HEK293 (cell line): ENCODE measurements around the gene TTC32.

Source experiments
- CTCF ChIA-PET: fragments of 350-600 bp; formaldehyde crosslinking; extraction: SDS; loops from one replicate; lab custom pipeline; 2021; ENCODE audit warnings: antibody characterized with exemption; lab: Yijun Ruan, JAX
- POLR2A ChIA-PET: fragments of 300-600 bp; formaldehyde crosslinking; extraction: SDS; loops from one replicate; lab custom pipeline; 2020; ENCODE audit warnings: antibody characterized with exemption, inconsistent platforms; lab: Yijun Ruan, JAX
- H3K27ac ChIP-seq: fragments of 200-500 bp; sonication (Bioruptor generic); 2 replicates; pipeline ENCODE4 v1.5.1; 2014; ENCODE audit warnings: low read depth, low read length, control low read depth, inconsistent platforms; ENCODE audit errors: extremely low read depth
- H3K36me3 ChIP-seq, 2 experiments: fragments of 200-500 bp in 1 of 2; sonication (Bioruptor generic) in 1 of 2; 1 replicate in 1 of 2; 2 replicates in 1 of 2; pipeline ENCODE4 v1.5.1; 2014 to 2017; ENCODE audit warnings: inconsistent platforms in 2 of 2, low read length in 2 of 2; ENCODE audit not compliant: control insufficient read depth in 2 of 2, insufficient read depth in 1 of 2
- H3K4me1 ChIP-seq: fragments of 200-500 bp; sonication (Bioruptor generic); 2 replicates; pipeline ENCODE4 v1.5.1; 2014; ENCODE audit warnings: mild to moderate bottlenecking, low read length, inconsistent platforms; ENCODE audit not compliant: control insufficient read depth, insufficient read depth
- H3K4me3 ChIP-seq: 2 replicates; pipeline ENCODE4 v1.5.1; 2011; ENCODE audit warnings: low read depth, mild to moderate bottlenecking, control low read depth, low read length, moderate library complexity
- H3K9me3 ChIP-seq: fragments of 200-500 bp; sonication (Bioruptor generic); 2 replicates; pipeline ENCODE4 v1.5.1; 2014; ENCODE audit warnings: low read depth, low read length, inconsistent platforms; ENCODE audit not compliant: control insufficient read depth, insufficient read depth
- GFI1B ChIP-seq: fragments of 450-650 bp; formaldehyde crosslinking; IDR thresholded peaks from 2 replicates; pipeline ENCODE4 v1.5.1; 2016; ENCODE audit warnings: missing biosample characterization, missing genetic modification characterization
- RBAK ChIP-seq: fragments of 450-650 bp; formaldehyde crosslinking; IDR thresholded peaks from 2 replicates; pipeline ENCODE4 v1.5.1; 2016; ENCODE audit warnings: missing biosample characterization, missing genetic modification characterization
- SP3 ChIP-seq: fragments of 450-650 bp; formaldehyde crosslinking; IDR thresholded peaks from 2 replicates; pipeline ENCODE4 v1.5.1; 2016; ENCODE audit warnings: missing biosample characterization, missing genetic modification characterization
- ZBTB10 ChIP-seq: fragments of 450-650 bp; formaldehyde crosslinking; IDR thresholded peaks from 2 replicates; pipeline ENCODE4 v1.5.1; 2016; ENCODE audit warnings: missing biosample characterization, missing genetic modification characterization
- ZBTB26 ChIP-seq: fragments of 450-650 bp; formaldehyde crosslinking; optimal IDR thresholded peaks from 2 replicates; pipeline ENCODE3; 2016; ENCODE audit warnings: missing biosample characterization, mild to moderate bottlenecking, missing genetic modification characterization
- ZBTB49 ChIP-seq: fragments of 450-650 bp; formaldehyde crosslinking; IDR thresholded peaks from 2 replicates; pipeline ENCODE4 v1.5.1; 2016; ENCODE audit warnings: missing biosample characterization, missing genetic modification characterization, low read depth
- ZNF138 ChIP-seq: fragments of 450-650 bp; formaldehyde crosslinking; IDR thresholded peaks from 2 replicates; pipeline ENCODE4 v1.5.1; 2016; ENCODE audit warnings: missing biosample characterization, missing genetic modification characterization, borderline replicate concordance
- ZNF155 ChIP-seq: fragments of 450-650 bp; formaldehyde crosslinking; IDR thresholded peaks from 2 replicates; pipeline ENCODE4 v1.5.1; 2016; ENCODE audit warnings: missing biosample characterization, missing genetic modification characterization
- ZNF335 ChIP-seq: fragments of 450-650 bp; formaldehyde crosslinking; conservative IDR thresholded peaks from 2 replicates; pipeline ENCODE4 v1.5.1; 2016; ENCODE audit warnings: missing biosample characterization, missing genetic modification characterization
- ZNF670 ChIP-seq: fragments of 450-650 bp; formaldehyde crosslinking; IDR thresholded peaks from 2 replicates; pipeline ENCODE4 v1.5.1; 2016; ENCODE audit warnings: missing biosample characterization, missing genetic modification characterization, low read depth
- TF ChIP-seq, protein P1 (sequence below): fragments of 450-650 bp; formaldehyde crosslinking; IDR thresholded peaks from 2 replicates; pipeline ENCODE4 v1.5.1; 2017; ENCODE audit warnings: missing biosample characterization, mild to moderate bottlenecking, missing genetic modification characterization, moderate library complexity
- TF ChIP-seq, protein P2 (sequence below): fragments of 450-650 bp; formaldehyde crosslinking; IDR thresholded peaks from 2 replicates; pipeline ENCODE4 v1.5.1; 2017; ENCODE audit warnings: missing biosample characterization, missing genetic modification characterization
- TF ChIP-seq, protein P3 (sequence below): fragments of 450-650 bp; formaldehyde crosslinking; IDR thresholded peaks from 2 replicates; pipeline ENCODE4 v1.5.1; 2016; ENCODE audit warnings: missing biosample characterization, missing genetic modification characterization
- TF ChIP-seq, protein P4 (sequence below): fragments of 450-650 bp; formaldehyde crosslinking; IDR thresholded peaks from 2 replicates; pipeline ENCODE4 v1.5.1; 2016; ENCODE audit warnings: missing biosample characterization, missing genetic modification characterization

Gene TTC32

DNA sequence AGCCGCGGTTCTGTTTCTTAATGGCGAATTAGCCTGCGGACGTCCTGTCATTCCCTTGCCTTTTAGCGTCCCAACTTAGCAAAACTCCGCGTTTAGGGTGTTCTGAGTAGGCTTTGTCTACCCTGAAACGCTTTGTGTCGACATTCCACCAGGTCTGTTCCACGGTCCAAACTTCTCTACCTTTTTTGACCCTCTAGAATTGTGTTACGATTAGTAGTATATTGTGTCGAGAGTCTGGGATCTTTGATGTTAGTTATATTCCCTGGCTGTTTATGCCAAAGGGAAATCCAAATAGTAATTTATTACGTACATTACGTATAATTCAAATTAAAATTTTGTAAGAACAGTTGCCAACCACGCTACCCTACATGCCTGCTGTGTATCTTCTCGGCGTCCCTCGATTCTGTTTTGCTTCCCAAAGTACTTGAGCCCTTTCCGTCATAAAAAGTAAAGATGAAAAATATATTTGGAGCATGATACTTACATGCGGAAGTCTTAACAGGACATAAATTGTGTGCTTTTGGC, 495 bp upstream of the TTC32 start (continued):
- TF ChIP-seq ZBTB10 (tag by site-specific recombination) (no peak), SP3 (no peak), GFI1B (tag by site-specific recombination) (no peak), ZNF335 (tag by site-specific recombination) (0 out of 2 replicates have a peak, but pooled peaks have one; percentile 39), ZBTB49 (no peak), RBAK (tag by site-specific recombination) (no peak), ZBTB26 (tag by site-specific recombination) (no peak), ZNF670 (no peak), ZNF138 (tag by site-specific recombination) (no peak), ZNF155 (no peak)
- TF ChIP-seq, protein P1, sequence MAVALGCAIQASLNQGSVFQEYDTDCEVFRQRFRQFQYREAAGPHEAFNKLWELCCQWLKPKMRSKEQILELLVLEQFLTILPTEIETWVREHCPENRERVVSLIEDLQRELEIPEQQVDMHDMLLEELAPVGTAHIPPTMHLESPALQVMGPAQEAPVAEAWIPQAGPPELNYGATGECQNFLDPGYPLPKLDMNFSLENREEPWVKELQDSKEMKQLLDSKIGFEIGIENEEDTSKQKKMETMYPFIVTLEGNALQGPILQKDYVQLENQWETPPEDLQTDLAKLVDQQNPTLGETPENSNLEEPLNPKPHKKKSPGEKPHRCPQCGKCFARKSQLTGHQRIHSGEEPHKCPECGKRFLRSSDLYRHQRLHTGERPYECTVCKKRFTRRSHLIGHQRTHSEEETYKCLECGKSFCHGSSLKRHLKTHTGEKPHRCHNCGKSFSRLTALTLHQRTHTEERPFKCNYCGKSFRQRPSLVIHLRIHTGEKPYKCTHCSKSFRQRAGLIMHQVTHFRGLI (tag by site-specific recombination) = no peak
- TF ChIP-seq, protein P2, sequence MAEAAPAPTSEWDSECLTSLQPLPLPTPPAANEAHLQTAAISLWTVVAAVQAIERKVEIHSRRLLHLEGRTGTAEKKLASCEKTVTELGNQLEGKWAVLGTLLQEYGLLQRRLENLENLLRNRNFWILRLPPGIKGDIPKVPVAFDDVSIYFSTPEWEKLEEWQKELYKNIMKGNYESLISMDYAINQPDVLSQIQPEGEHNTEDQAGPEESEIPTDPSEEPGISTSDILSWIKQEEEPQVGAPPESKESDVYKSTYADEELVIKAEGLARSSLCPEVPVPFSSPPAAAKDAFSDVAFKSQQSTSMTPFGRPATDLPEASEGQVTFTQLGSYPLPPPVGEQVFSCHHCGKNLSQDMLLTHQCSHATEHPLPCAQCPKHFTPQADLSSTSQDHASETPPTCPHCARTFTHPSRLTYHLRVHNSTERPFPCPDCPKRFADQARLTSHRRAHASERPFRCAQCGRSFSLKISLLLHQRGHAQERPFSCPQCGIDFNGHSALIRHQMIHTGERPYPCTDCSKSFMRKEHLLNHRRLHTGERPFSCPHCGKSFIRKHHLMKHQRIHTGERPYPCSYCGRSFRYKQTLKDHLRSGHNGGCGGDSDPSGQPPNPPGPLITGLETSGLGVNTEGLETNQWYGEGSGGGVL = no peak
- TF ChIP-seq, protein P3, sequence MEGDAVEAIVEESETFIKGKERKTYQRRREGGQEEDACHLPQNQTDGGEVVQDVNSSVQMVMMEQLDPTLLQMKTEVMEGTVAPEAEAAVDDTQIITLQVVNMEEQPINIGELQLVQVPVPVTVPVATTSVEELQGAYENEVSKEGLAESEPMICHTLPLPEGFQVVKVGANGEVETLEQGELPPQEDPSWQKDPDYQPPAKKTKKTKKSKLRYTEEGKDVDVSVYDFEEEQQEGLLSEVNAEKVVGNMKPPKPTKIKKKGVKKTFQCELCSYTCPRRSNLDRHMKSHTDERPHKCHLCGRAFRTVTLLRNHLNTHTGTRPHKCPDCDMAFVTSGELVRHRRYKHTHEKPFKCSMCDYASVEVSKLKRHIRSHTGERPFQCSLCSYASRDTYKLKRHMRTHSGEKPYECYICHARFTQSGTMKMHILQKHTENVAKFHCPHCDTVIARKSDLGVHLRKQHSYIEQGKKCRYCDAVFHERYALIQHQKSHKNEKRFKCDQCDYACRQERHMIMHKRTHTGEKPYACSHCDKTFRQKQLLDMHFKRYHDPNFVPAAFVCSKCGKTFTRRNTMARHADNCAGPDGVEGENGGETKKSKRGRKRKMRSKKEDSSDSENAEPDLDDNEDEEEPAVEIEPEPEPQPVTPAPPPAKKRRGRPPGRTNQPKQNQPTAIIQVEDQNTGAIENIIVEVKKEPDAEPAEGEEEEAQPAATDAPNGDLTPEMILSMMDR (tag by site-specific recombination) = no peak

GRCh38 chr2:19900931-19901441, 797 bp downstream of the TTC32 start:
- ChIA-PET POLR2A (interaction anchor here (1.0 to 1.6 kb wide), 4 partner anchors 11 to 150 kb away, joined by 3 to 4 read pairs (median 3); partner anchors contain the start of gene LAPTM4A), CTCF (interaction anchor here (0.9 to 1.3 kb wide), 3 partner anchors 8 to 523 kb away, joined by 3 to 5 read pairs (median 4); no protein-coding TSS in a partner anchor)
- Histone ChIP-seq H3K27ac (peak overlapping the region; percentile 82), H3K4me1 (peaks cover 15% of the 10 kb centered on the region), H3K36me3 (no peaks in the 10 kb centered on the region), H3K9me3 (no peaks in the 10 kb centered on the region), H3K4me3 (peak overlapping the region; percentile 93)
- TF ChIP-seq, protein P4, sequence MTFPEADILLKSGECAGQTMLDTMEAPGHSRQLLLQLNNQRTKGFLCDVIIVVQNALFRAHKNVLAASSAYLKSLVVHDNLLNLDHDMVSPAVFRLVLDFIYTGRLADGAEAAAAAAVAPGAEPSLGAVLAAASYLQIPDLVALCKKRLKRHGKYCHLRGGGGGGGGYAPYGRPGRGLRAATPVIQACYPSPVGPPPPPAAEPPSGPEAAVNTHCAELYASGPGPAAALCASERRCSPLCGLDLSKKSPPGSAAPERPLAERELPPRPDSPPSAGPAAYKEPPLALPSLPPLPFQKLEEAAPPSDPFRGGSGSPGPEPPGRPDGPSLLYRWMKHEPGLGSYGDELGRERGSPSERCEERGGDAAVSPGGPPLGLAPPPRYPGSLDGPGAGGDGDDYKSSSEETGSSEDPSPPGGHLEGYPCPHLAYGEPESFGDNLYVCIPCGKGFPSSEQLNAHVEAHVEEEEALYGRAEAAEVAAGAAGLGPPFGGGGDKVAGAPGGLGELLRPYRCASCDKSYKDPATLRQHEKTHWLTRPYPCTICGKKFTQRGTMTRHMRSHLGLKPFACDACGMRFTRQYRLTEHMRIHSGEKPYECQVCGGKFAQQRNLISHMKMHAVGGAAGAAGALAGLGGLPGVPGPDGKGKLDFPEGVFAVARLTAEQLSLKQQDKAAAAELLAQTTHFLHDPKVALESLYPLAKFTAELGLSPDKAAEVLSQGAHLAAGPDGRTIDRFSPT = no peak
